GM21528 (cell line): Measurements from ENCODE around the gene LAD1.

ENCODE experiments used
- ATAC-seq: cut with Tn5 transposase; IDR thresholded peaks from one replicate; pipeline ENCODE4 v1.9.1; 2021; ENCODE audit warnings: mild to moderate bottlenecking, moderate library complexity; ENCODE audit not compliant: unreplicated experiment, low FRiP score

Gene LAD1

GRCh38 chr1:201419746-201420607 is 20.9 kb upstream of the LAD1 start:
- ATAC-seq, result no peak

GRCh38 chr1:201419256-201419655 is 20.1 kb upstream of the LAD1 start:
- ATAC-seq, result no peak

DNA sequence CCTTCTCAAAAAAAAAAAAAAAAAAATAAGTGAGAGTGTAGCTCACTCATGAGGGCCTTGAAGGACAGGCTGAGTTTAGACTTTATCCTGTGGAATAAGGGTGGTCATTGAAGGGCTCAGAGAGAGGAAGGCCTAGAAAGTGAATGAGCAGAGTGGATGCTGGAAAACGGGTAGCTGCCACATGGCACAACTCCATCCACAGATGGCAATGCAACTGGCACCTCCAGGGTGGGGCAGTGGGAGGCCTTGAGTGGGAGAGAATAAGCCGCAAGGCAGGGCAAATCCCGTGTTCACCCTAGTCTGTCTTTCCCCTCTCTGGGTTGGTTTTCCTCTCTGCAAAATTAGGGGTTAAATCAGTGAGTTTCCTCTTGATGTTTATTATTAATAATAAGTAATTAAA is 19.3 kb upstream of the LAD1 start:
- ATAC-seq, result no peak

- ATAC-seq, result no peak
Measured at GRCh38 chr1:201414051-201414738, 15.1 kb upstream of the LAD1 start.

- ATAC-seq, result no peak
Measured at GRCh38 chr1:201411292-201411691, 12.2 kb upstream of the LAD1 start.

GRCh38 chr1:201409440-201409839 is 10.3 kb upstream of the LAD1 start:
- ATAC-seq, result no peak

DNA sequence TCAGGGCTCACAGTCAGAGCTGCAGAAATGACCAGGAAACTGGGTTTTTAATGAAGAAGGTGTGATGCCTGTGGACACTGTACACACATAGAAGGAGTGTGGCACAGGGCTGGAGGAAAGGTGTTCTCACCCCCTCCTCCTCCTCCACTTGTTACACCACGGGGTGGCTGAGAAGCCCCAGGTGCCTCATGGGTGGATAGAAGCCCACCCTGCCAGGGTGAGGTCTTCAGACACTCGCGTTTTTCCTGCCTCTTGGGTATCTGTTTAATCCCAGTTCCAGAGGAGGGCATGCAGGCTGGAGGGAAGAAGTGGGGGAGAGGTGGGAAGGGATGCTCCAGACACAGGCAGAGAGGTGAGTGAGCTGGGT is 9.7 kb upstream of the LAD1 start:
- no peak for ATAC-seq

DNA sequence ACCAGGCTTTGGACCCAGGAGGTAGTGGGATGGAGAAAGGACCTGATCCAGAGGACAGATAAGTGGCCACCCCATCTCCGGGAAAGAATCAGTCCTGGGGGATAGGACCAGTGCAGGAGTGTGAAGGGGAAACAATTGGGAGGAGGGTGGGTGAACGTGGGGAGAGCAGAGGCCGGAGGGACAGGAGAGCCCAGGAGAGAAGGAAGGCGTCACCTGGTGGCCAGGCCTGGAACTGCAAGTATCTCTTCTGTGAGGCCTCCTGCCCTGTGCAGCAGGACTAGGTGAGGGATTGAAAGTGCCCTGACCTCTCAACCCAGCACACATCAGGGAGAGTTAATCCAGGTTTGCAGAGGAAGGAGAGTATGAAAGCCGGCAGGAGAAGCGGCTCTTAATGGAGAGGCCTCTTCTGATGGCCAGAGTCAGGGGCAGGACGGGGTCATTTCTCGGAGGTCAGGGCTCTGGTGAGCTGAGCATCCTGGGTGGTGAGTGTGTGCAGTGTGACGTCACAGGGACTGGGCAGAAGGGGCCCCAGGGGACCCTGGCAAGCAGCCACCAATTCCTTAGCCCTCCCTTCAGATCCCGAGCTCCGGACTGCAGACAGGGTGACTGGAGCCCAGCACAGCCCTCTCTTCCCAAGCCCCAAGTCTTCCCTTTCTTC is 9.2 kb upstream of the LAD1 start:
- no peak for ATAC-seq

DNA sequence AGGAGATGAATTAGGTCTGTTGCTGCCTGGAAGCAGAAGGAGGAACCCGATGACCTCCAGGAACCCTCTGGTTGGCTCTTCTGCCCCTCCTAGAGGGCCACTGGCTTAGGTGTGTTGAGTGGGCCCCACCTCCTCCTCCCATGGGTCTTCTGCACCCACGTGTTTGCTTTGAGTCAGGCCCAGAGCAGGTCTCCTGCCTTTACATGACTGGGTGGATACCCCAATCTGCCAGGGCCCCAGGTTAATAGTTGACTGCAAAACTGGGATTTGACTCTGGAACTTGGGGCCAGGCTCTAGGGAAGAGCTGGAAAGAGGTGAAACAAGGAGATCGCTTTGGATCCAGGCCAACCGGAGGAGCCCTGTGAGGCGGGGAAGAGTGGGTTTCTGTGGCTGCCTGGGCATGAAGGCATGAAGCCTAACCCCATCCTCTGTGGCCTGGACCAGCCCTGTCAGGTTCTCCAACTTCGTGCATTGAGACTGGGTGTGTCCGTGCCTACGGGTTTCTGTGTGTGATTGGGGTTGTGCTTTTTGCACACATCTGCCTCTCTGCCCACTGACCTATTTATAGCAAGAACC is 7.8 kb upstream of the LAD1 start:
- ATAC-seq, result no peak

GRCh38 chr1:201405484-201405831 is 6.3 kb upstream of the LAD1 start:
- ATAC-seq, result no peak

GRCh38 chr1:201404722-201405483 is 5.8 kb upstream of the LAD1 start:
- no peak for ATAC-seq

DNA sequence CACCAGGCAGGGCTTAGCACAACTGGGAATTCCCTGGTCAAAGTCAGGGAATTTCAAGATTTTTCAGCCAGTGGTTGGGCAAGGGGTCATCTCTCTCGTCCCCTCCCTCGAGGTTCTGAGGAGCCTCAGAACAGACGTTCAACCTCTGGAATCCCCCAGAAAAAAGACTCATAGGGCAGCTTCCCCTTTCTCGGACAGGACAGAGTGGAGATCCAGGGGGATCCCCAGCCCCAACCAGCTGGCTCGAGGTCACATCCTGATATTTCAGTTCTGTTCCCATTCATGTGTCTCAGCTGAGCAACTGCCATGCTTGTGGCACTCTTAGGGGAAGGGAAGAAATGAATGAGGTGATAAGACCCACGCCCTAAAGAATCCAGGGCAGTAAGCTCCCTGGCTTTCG is 4.9 kb upstream of the LAD1 start:
- ATAC-seq, result no peak

DNA sequence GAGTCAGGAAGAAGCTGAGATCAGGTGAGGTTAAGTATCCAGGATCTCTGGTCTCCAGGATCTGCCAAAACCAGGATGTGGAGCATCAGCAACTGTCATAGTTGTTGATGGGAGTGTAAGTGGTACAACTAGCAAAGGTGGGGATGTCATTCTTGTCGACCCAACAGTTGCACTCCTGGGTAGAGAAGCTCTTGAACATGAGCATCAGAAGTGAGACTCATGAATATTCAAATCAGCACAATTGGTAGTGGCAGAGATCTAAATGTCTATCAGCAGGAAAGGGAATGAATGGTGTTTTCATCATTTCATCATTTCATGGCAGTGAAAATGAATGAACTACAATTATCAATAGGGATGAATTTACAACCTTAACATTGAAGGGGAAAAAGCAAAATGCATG is 4.2 kb upstream of the LAD1 start:
- ATAC-seq, result no peak

DNA sequence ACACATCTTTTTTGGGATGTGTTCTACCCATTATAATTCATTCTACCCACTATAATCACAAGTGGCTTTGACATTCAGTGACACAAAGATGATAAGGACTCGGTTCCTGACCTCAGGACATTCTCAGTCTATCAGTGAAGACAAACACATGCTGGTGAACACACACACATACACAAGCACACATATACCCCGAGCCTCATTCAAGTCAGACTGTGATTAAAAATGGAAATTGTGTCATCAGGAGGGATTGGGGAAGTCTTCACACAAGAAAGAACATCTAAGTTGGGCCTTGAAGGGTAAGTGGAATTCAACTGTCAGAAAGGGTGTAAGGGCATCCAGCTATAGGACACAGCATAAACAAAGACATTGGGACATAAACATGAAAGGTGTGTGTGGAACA is 2.6 kb upstream of the LAD1 start:
- no peak for ATAC-seq

DNA sequence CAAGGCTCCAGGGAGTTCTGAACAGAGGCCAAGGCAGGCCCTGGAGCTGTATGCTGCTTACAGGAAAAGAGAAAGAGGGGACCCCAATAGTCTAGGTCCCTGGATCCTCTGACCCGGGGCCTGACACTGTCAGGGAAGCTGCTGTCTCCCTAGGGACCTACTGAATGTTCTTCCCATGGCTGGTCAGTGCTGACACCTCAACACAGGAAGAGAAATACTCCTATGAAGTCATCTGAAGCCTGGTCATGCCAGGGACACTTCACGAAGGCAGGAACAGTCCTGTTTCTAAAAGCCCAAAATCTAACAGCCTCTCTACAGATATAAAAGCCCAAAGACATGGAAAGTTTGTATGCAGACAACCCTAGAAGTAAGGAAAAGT is 1.7 kb upstream of the LAD1 start:
- ATAC-seq, result no peak

- no peak for ATAC-seq
Measured at GRCh38 chr1:201400212-201400851, 1.2 kb upstream of the LAD1 start.

DNA sequence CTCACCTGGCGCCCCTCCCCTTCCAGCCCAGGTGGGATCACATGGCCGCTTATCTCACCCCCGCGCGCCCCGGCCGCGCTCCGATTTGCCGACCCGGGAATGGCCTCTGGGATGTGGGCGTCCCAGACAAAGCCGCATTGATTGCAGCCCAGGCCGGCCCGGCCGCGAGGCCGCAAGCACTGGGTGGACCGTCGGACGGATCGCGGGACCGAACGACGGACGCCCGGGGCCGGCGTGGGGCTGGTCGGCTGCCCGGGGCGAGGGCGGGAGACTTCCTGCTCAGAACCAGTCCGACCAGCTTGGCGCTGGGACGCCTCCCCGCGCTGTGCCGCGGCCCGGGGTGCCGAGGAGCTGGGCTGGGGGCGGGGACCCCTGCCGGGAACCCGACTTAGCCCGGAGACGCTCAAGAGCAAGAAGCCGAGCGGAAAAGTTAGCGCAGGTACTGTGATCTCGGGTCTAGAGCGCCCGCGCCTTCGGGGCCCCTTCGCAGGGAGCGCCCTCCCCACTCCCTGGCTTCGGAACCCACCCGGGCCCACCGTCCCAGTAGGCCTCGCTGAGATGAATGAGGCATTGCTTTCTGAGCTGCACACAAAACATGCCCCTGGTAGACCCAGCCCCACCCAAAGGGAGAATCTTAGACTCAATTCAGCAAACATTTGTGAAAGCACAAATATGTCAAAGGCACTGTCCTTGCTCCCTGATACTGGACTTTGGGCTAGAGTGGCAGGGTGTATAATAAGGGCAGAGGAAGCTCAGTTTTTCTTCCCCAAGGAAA is 415 bp upstream of the LAD1 start:
- ATAC-seq, result no peak

DNA sequence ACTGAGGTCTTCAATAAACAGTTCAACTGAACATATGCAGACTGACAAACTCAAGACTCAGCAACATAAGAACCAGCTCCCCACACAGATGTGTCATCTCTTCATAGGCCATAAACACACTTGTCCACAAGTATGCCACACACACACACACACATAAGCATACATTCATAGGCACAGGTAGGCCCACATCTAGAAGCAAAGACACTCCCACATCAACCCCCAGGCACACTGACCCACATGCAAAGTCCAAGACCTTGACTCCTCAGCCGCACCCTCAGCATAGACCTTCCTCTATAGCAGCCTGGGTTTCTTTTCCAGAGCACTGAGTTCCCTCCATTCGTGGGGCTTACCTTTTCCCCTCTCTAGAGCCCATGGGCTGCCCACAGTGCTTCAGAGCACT is 1.4 kb downstream of the LAD1 start:
- ATAC-seq, result no peak

GRCh38 chr1:201396861-201397464 is 2.2 kb downstream of the LAD1 start:
- no peak for ATAC-seq
